PFSK-1 (cell line): ENCODE measurements around the gene RTN1.

Experiments
- POLR2AphosphoS5 ChIP-seq: IDR thresholded peaks from 2 replicates; pipeline ENCODE4 v1.6.1; 2012; ENCODE audit warnings: low read depth, mild to moderate bottlenecking, control low read depth, low read length, moderate library complexity
- REST ChIP-seq, 2 experiments: IDR thresholded peaks; 2 replicates each; pipeline versions ENCODE4 v1.6.1 to v1.8.0; 2011 to 2012; ENCODE audit warnings: low read depth in 2 of 2, low read length in 2 of 2, control low read depth in 1 of 2, inconsistent platforms in 1 of 2, mild to moderate bottlenecking in 1 of 2, moderate library complexity in 1 of 2; ENCODE audit not compliant: insufficient read depth in 1 of 2
- TAF1 ChIP-seq: IDR thresholded peaks from 2 replicates; pipeline ENCODE4 v1.6.1; 2012; ENCODE audit warnings: low read length, control low read depth, borderline replicate concordance; ENCODE audit not compliant: insufficient read depth

- TF ChIP-seq TAF1 (no peak), POLR2AphosphoS5 (no peak), REST (IDR thresholded peaks at IDR 0.05; ENCODE audit: insufficient read depth in 1 of 2, low read depth in 2 of 2, low read length in 2 of 2) (no peak)
These were observed 282.5 kb downstream of the RTN1 start for GRCh38 chr14:59588101-59588500.
